ENCODE measurements around the gene KRTAP1-4. TPM values are rescaled to one million over a fixed set of nuclear protein-coding genes. Genes with fewer than 3 reads are reported as not detected.
"Not testable (repeated sequence)": the region's sequence is repeated elsewhere in the genome, so short reads cannot be mapped to it uniquely, and the experiment has no call there.

The KRTAP1-4 gene
- total RNA-seq, 1 donor from 2014 or later, result not detected

DNA sequence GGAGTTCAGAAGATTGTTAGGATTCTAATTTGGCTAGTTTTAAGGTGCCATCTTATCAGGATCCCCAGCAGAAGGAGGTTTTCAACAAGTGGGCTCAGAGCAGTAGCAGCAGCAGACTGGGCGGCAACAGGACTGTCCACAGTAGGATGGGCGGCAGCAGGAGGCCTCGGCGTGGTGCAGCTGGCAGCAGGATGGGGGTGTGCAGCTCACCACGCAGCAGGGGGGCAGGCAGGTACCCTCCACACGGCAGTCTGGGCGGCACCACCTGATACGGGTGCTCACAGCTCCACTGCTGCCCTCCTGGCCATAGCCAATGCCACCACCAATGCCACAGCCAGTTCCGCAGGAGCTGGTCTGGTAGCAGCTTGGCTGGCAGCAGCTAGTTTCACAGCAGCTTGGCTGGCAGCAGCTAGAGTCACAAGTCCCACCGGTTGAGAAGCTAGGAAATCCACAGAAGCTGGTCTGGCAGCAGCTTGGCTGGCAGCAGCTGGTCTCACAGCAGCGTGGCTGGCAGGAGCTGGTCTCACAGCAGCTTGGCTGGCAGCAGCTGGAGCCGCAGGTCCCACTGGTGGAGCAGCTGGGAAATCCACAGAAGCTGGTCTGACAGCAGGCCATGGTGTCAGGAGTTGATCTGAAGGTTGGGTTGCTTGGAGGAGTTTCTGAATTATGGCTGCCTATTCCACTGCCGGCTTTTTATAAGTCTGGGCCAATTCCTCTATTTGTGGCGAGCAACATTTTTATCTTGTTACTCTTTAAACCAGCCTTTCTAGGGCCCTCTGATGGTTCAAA is 11.0 kb upstream of the KRTAP1-4 start, which contains the start of gene KRTAP1-1:
Gene KRTAP1-1 (minus strand): TSS at position 668 of the 789 bp plus-strand sequence. CDS start 53 bp downstream, at position 615.
- DNase-seq (ENCODE audit: low spot score); H3K4me3 Mint-ChIP-seq (ENCODE audit: unreplicated experiment); H3K27ac Mint-ChIP-seq (ENCODE audit: unreplicated experiment); H3K27me3 Mint-ChIP-seq (ENCODE audit: low read depth); H3K36me3 Mint-ChIP-seq (ENCODE audit: low read depth); H3K9me3 Mint-ChIP-seq (ENCODE audit: low read depth); H3K4me1 Mint-ChIP-seq (ENCODE audit: low read depth): not testable (repeated sequence)
- TF ChIP-seq, protein P1, sequence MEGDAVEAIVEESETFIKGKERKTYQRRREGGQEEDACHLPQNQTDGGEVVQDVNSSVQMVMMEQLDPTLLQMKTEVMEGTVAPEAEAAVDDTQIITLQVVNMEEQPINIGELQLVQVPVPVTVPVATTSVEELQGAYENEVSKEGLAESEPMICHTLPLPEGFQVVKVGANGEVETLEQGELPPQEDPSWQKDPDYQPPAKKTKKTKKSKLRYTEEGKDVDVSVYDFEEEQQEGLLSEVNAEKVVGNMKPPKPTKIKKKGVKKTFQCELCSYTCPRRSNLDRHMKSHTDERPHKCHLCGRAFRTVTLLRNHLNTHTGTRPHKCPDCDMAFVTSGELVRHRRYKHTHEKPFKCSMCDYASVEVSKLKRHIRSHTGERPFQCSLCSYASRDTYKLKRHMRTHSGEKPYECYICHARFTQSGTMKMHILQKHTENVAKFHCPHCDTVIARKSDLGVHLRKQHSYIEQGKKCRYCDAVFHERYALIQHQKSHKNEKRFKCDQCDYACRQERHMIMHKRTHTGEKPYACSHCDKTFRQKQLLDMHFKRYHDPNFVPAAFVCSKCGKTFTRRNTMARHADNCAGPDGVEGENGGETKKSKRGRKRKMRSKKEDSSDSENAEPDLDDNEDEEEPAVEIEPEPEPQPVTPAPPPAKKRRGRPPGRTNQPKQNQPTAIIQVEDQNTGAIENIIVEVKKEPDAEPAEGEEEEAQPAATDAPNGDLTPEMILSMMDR (IDR thresholded peaks at IDR 0.05), result peak; percentile 28

DNA sequence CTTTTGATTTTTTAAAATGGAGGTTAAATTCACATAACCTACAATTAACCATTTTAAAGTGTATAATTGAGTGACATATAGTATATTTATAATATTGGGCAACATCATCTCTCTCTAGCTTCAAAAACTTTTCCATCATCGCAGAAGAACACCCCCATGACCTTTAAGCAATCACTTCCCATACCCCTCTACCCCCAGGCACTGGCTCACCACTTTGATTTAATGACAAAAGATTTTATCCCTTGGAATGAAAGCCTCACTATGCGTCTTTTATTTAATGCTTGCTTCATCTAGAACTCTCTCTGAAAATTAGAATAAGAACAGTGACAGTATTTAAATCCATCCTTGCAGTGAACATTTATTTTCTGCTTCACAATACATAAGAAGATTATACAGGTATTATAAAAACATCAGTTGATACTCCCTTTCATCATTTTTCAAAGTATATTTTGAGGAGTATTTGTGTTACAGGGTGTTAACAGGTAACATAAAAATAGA is 7.9 kb upstream of the KRTAP1-4 start:
- no peaks in the 10 kb centered on the region for H3K4me1 Mint-ChIP-seq (ENCODE audit: low read depth)
- DNase-seq (ENCODE audit: low spot score), result no peak
- no peaks in the 10 kb centered on the region for H3K27me3 Mint-ChIP-seq (ENCODE audit: low read depth)
- peaks cover 1% of the 10 kb centered on the region for H3K36me3 Mint-ChIP-seq (ENCODE audit: low read depth)
- H3K9me3 Mint-ChIP-seq (ENCODE audit: low read depth), result peaks cover 3% of the 10 kb centered on the region
- H3K27ac Mint-ChIP-seq (ENCODE audit: unreplicated experiment), result no peak overlapping the region
- no peak overlapping the region for H3K4me3 Mint-ChIP-seq (ENCODE audit: unreplicated experiment)
- TF ChIP-seq, protein P1 (IDR thresholded peaks at IDR 0.05), result no peak

DNA sequence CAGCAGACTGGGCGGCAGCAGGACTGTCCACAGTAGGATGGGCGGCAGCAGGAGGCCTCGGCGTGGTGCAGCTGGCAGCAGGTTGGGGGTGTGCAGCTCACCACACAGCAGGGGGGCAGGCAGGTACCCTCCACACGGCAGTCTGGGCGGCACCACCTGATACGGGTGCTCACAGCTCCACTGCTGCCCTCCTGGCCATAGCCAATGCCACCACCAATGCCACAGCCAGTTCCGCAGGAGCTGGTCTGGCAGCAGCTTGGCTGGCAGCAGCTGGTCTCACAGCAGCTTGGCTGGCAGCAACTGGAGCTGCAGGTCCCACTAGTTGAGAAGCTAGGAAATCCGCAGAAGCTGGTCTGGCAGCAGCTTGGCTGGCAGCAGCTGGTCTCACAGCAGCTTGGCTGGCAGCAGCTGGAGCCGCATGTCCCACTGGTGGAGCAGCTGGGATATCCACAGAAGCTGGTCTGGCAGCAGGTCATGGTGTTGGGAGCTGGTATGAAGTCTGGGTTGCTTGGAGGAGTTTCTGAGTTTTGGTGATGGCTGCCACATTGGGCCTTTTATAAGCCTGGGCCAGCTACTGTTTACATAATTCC is 4.4 kb upstream of the KRTAP1-4 start, which contains the start of gene KRTAP1-3:
Gene KRTAP1-3 (minus strand): TSS at position 529 of the 590 bp plus-strand sequence. CDS start 53 bp downstream, at position 476.
- H3K27ac Mint-ChIP-seq (ENCODE audit: unreplicated experiment); H3K27me3 Mint-ChIP-seq (ENCODE audit: low read depth); H3K4me3 Mint-ChIP-seq (ENCODE audit: unreplicated experiment); H3K4me1 Mint-ChIP-seq (ENCODE audit: low read depth); DNase-seq (ENCODE audit: low spot score); H3K9me3 Mint-ChIP-seq (ENCODE audit: low read depth); H3K36me3 Mint-ChIP-seq (ENCODE audit: low read depth): not testable (repeated sequence)

DNA sequence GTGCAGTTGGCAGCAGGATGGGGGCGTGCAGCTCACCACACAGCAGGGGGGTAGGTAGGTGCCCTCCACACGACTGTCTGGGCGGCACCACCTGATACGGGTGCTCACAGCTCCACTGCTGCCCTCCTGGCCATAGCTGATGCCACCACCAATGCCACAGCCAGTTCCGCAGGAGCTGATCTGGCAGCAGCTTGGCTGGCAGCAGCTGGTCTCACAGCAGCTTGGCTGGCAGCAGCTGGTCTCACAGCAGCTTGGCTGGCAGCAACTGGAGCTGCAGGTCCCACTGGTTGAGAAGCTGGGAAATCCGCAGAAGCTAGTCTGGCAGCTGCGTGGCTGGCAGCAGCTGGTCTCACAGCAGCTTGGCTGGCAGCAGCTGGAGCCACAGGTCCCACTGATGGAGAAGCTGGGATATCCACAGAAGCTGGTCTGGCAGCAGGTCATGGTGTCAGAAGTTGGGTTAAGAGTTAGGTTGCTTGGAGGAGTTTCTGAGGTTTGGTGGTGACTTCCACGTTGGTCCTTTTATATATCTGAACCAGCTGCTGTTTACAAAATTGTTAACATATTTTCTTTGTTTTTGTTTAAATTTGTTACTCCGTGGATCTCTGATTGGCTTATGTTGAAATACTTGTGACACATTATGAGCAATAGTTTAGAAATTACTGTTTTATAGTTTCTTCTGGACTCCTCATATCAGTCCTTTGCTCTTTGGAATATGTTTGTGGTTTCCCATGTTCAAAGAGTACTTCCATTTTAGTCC is 3.1 kb downstream of the KRTAP1-4 start, which contains the start of gene KRTAP1-5:
Gene KRTAP1-5 (minus strand): TSS at position 494 of the 757 bp plus-strand sequence. CDS start 53 bp downstream, at position 441.
- H3K4me3 Mint-ChIP-seq (ENCODE audit: unreplicated experiment), result no peak within 1 kb of the TSS
- no peak within 1 kb of the TSS for H3K27ac Mint-ChIP-seq (ENCODE audit: unreplicated experiment)
- H3K4me1 Mint-ChIP-seq (ENCODE audit: low read depth), result peaks cover 5% of the 10 kb centered on the region
- no peak for DNase-seq (ENCODE audit: low spot score)
- no peaks in the 10 kb centered on the region for H3K9me3 Mint-ChIP-seq (ENCODE audit: low read depth)
- TF ChIP-seq, protein P1 (IDR thresholded peaks at IDR 0.05), result no peak
- no peaks in the 10 kb centered on the region for H3K36me3 Mint-ChIP-seq (ENCODE audit: low read depth)
- H3K27me3 Mint-ChIP-seq (ENCODE audit: low read depth), result no peaks in the 10 kb centered on the region

DNA sequence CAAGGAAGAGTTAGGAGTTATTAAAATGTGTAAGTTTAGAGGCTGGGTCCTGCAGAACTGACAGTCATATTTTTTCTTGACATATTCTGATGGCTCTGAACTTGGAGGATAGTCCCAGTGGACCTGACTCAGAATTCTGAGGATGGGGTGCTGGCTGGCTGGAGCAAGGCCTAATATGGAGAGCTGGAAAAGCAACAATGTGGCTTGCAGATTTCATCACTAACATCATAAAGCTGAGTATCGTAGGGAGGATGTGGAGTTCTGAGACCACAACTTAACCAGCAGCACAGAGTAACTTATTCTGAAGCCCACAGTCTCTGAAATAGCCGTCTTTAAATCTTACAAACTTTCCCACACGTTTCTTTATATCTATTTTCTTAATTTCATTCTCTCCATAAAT is 5.3 kb downstream of the KRTAP1-4 start:
- TF ChIP-seq, protein P1 (IDR thresholded peaks at IDR 0.05), result no peak
- Mint-ChIP-seq H3K27ac (ENCODE audit: unreplicated experiment) (no peak overlapping the region), H3K27me3 (ENCODE audit: low read depth) (no peaks in the 10 kb centered on the region), H3K36me3 (ENCODE audit: low read depth) (no peaks in the 10 kb centered on the region), H3K4me1 (ENCODE audit: low read depth) (peaks cover 5% of the 10 kb centered on the region), H3K9me3 (ENCODE audit: low read depth) (peaks cover 5% of the 10 kb centered on the region), H3K4me3 (ENCODE audit: unreplicated experiment) (no peak overlapping the region)
- no peak for DNase-seq (ENCODE audit: low spot score)

Data from chondrocyte (in vitro differentiated cells).